BLaER1 treated with 17β-estradiol and CSF1 and Interleukin-3, amounts not matched to agents 10 nM and 100 nM (cell line): ENCODE measurements around the gene GMIP.

Experiments
- H3K27ac ChIP-seq, 11 experiments: shearing (Covaris generic); formaldehyde crosslinking; 2 replicates each; pipeline ENCODE4 v1.8.1; 2022
- H3K27me3 ChIP-seq, 11 experiments: shearing (Covaris generic); formaldehyde crosslinking; 2 replicates each; pipeline ENCODE4 v1.8.1; 2022
- H3K36me3 ChIP-seq, 11 experiments: shearing (Covaris generic); formaldehyde crosslinking; 2 replicates each; pipeline ENCODE4 v1.8.1; 2022
- H3K4me1 ChIP-seq, 10 experiments: shearing (Covaris generic); formaldehyde crosslinking; 2 replicates each; pipeline ENCODE4 v1.8.1; 2022
- H3K4me2 ChIP-seq, 11 experiments: shearing (Covaris generic); formaldehyde crosslinking; 2 replicates each; pipeline ENCODE4 v1.8.1; 2022
- H3K4me3 ChIP-seq, 10 experiments: shearing (Covaris generic); formaldehyde crosslinking; 2 replicates each; pipeline ENCODE4 v1.8.1; 2022
- H3K9ac ChIP-seq, 11 experiments: shearing (Covaris generic); formaldehyde crosslinking; 2 replicates each; pipeline ENCODE4 v1.8.1; 2022
- H3K9me3 ChIP-seq, 11 experiments: shearing (Covaris generic); formaldehyde crosslinking; replicated peaks in 1 of 11; 2 replicates each; pipeline ENCODE4 v1.8.1; 2022
- H4K20me1 ChIP-seq, 11 experiments: shearing (Covaris generic); formaldehyde crosslinking; 2 replicates each; pipeline ENCODE4 v1.8.1; 2022
- Cebpa-rat ChIP-seq, 11 experiments: shearing (Covaris generic); IDR thresholded peaks; 2 replicates each; pipeline ENCODE4 v1.8.1; 2022

GMIP gene

DNA sequence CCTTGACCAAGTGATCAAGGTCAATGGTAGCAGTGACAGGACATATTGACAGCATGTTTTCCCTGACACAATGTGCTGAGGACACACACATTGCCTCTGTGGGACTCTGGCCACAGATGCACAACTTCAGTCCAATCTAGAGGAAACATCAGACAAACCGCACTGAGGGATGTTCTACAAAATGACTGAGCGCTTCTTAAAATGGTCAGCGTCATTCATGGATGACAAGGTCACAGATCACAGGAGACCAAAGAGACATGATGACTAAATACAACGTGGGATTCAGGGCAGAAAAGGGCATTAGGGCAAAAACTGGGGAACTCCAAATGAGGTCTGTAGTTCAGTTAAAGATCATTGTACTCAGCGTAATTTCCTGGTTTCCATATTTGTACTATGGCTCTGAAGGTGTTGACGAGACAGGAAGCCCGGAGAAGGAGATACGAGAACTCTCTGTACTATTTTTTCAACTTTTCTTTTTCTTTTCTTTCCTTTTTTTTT lies 45.6 kb downstream of the GMIP start:
- Histone ChIP-seq H3K4me3 (no peak overlapping the region), H3K4me2 (peak overlapping the region; percentile 11 to 66 (median 52)), H3K27me3 (no peaks in the 10 kb centered on the region), H3K36me3 (peaks cover 0 to 8% (median 0%) of the 10 kb centered on the region in 11 experiments; a peak in 3 of 22 replicates), H4K20me1 (no peaks in the 10 kb centered on the region), H3K9ac (peak overlapping the region in 5 of 11 experiments; percentile 0 to 20 (median 10); a peak in 5 of 22 replicates), H3K27ac (peak overlapping the region in 10 of 11 experiments; percentile 24 to 69 (median 56); a peak in 20 of 22 replicates), H3K9me3 (no peaks in the 10 kb centered on the region), H3K4me1 (peaks cover 48 to 85% (median 67%) of the 10 kb centered on the region in 10 experiments)
- no peak for TF ChIP-seq Cebpa-rat (IDR thresholded peaks at IDR 0.05)

GRCh38 chr19:19595171-19595701 lies 48.2 kb downstream of the GMIP start:
- H4K20me1 ChIP-seq, result no peaks in the 10 kb centered on the region
- H3K4me1 ChIP-seq, result peaks cover 58 to 74% (median 66%) of the 10 kb centered on the region in 10 experiments
- no peaks in the 10 kb centered on the region for H3K27me3 ChIP-seq
- H3K27ac ChIP-seq, result peak overlapping the region in 9 of 11 experiments; percentile 16 to 64 (median 42); a peak in 15 of 22 replicates
- 0 out of 22 replicates have a peak, but pooled peaks of 1 of the 11 experiments have one; percentile 13 for TF ChIP-seq Cebpa-rat (IDR thresholded peaks at IDR 0.05)
- H3K4me2 ChIP-seq, result peak overlapping the region; percentile 38 to 64 (median 50)
- no peaks in the 10 kb centered on the region for H3K9me3 ChIP-seq
- H3K4me3 ChIP-seq, result no peak overlapping the region
- peaks cover 0 to 14% (median 0%) of the 10 kb centered on the region in 11 experiments; a peak in 3 of 22 replicates for H3K36me3 ChIP-seq
- peak overlapping the region in 3 of 11 experiments; percentile 15 to 25 (median 25); a peak in 3 of 22 replicates for H3K9ac ChIP-seq

DNA sequence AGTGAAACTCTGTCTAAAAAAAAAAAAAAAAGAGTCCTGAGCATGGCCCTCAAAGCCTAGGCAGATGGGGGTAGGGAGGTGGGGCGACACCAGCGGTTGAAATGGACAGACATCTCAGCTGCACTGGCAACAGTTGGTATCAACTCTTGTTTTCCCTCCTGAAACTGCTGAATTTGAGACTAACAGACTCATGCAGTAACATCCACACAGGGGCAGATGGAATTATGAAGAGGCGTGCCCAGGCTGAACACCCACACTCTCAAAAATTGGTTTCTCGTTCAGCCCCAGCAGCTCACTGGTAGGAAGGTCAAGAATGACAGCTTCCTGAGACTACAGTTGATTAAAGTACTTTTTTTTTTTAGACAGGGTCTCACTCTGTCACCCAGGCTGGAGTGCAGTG lies 49.1 kb downstream of the GMIP start:
- Histone ChIP-seq H4K20me1 (no peaks in the 10 kb centered on the region), H3K9ac (no peak overlapping the region), H3K4me2 (peak overlapping the region; percentile 9 to 64 (median 42); a peak in 14 of 22 replicates), H3K4me1 (peaks cover 57 to 76% (median 65%) of the 10 kb centered on the region in 10 experiments), H3K4me3 (no peak overlapping the region), H3K27ac (peak overlapping the region in 8 of 11 experiments; percentile 3 to 64 (median 25); a peak in 7 of 22 replicates), H3K27me3 (no peaks in the 10 kb centered on the region), H3K36me3 (peaks cover 0 to 14% (median 0%) of the 10 kb centered on the region in 11 experiments; a peak in 3 of 22 replicates), H3K9me3 (no peaks in the 10 kb centered on the region)
- no peak for TF ChIP-seq Cebpa-rat (IDR thresholded peaks at IDR 0.05)

- Histone ChIP-seq H3K36me3 (peaks cover 0 to 14% (median 0%) of the 10 kb centered on the region in 11 experiments; a peak in 3 of 22 replicates), H3K4me2 (no peak overlapping the region), H3K27me3 (no peaks in the 10 kb centered on the region), H3K4me1 (peaks cover 40 to 61% (median 48%) of the 10 kb centered on the region in 10 experiments), H3K9ac (no peak overlapping the region), H3K4me3 (no peak overlapping the region), H3K9me3 (no peaks in the 10 kb centered on the region), H4K20me1 (no peaks in the 10 kb centered on the region), H3K27ac (peak overlapping the region in 3 of 11 experiments; percentile 6 to 90 (median 85); a peak in 4 of 22 replicates)
- TF ChIP-seq Cebpa-rat (IDR thresholded peaks at IDR 0.05), result no peak
Measured at GRCh38 chr19:19592690-19593089, 50.8 kb downstream of the GMIP start.

DNA sequence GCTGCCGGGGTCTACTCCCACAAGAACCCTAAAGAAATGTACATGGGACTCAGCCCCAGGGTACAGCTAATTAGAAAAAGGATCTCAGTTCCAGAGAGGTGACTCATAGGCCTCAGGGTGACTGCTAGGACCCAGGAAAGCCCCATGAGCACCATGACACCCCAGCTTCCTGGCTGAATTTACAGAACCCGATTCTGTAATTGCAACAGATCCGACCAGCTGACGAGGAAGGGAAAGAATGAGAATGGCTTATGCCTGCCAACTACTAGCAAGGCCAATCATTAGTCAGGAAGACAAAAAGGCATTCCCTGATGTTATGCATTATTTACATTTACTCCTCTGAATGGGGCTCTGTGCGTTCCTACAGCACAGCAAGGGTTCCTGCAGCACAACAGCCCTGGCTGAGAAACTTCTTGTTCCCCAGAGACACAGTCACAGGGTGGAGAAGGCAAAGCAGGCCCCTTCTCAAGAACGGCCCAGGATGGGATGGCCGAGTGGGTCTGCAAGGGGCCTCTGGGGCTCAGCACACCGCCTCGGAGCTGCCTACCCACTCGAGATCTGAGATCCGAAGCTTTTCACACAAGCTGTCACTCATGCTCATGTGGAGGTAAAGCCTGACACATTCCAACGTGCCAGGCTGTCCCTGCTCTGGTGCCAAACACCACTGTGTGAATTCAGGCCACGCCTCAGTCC lies 52.2 kb downstream of the GMIP start:
- TF ChIP-seq Cebpa-rat (IDR thresholded peaks at IDR 0.05), result no peak
- H3K9ac ChIP-seq, result peak overlapping the region in 4 of 11 experiments; percentile 46 to 76 (median 69); a peak in 7 of 22 replicates

DNA sequence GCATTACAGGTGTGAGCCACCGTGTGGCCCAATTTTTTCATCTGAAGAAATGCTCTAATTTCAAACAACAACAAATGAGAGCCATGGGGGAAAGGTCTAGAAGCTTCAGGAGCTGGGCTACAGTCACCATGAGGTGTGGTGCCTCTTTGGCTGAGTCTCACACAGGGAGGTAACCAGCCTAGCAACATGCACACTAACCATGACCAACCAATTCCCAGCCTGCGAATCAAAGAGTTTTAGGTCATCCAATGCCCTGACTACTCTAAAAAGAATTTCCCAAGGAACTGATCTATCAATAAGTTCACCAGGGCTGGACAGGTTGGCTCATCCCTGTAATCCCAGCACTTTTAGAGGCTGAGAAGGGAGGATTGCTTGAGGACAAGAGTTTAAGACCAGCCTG lies 54.9 kb downstream of the GMIP start:
- no peak overlapping the region for H3K9ac ChIP-seq
- no peaks in the 10 kb centered on the region for H3K9me3 ChIP-seq
- no peaks in the 10 kb centered on the region for H3K27me3 ChIP-seq
- H3K4me2 ChIP-seq, result no peak overlapping the region
- no peak overlapping the region for H3K27ac ChIP-seq
- no peak overlapping the region for H3K4me3 ChIP-seq
- no peak for TF ChIP-seq Cebpa-rat (IDR thresholded peaks at IDR 0.05)
- peaks cover 11 to 32% (median 17%) of the 10 kb centered on the region in 10 experiments; a peak in 18 of 20 replicates for H3K4me1 ChIP-seq
- H4K20me1 ChIP-seq, result no peaks in the 10 kb centered on the region
- peaks cover 0 to 12% (median 0%) of the 10 kb centered on the region in 11 experiments; a peak in 3 of 22 replicates for H3K36me3 ChIP-seq

More for the DNA sequence above, 52.2 kb downstream of the GMIP start:
- H3K27ac ChIP-seq, result peak overlapping the region; percentile 27 to 90 (median 54); a peak in 14 of 22 replicates
- H3K36me3 ChIP-seq, result peaks cover 0 to 14% (median 0%) of the 10 kb centered on the region in 11 experiments; a peak in 3 of 22 replicates
- no peaks in the 10 kb centered on the region for H3K9me3 ChIP-seq
- peak overlapping the region in 10 of 11 experiments; percentile 6 to 76 (median 46); a peak in 17 of 22 replicates for H3K4me2 ChIP-seq
- H3K4me1 ChIP-seq, result peaks cover 26 to 53% (median 34%) of the 10 kb centered on the region in 10 experiments
- no peaks in the 10 kb centered on the region for H3K27me3 ChIP-seq
- no peaks in the 10 kb centered on the region for H4K20me1 ChIP-seq
- H3K4me3 ChIP-seq, result no peak overlapping the region

DNA sequence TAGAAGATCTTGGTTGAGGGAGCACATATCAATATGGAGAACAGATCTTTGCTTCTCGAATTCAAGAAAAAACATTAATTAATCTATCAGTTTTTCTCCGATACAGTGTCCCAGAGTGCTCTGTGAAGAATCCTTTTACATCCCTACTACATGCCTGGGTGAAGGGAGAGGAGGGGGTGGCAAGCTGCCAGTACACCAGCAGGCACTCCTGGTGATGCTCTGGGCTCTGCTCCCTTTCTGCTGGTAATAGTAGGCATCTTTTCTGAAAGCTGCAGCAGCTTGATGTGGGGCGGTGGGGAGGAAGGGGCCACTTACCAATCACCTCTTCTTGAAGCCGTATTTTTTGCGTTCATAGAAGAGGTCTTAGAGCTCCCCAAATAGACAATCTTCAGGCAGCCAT lies 55.7 kb downstream of the GMIP start:
- no peak for TF ChIP-seq Cebpa-rat (IDR thresholded peaks at IDR 0.05)
- no peak overlapping the region for H3K4me2 ChIP-seq
- H3K4me3 ChIP-seq, result no peak overlapping the region
- H3K9me3 ChIP-seq, result no peaks in the 10 kb centered on the region
- no peak overlapping the region for H3K9ac ChIP-seq
- no peak overlapping the region for H3K27ac ChIP-seq
- H3K4me1 ChIP-seq, result peaks cover 11 to 31% (median 17%) of the 10 kb centered on the region in 10 experiments; a peak in 18 of 20 replicates
- H4K20me1 ChIP-seq, result no peaks in the 10 kb centered on the region
- no peaks in the 10 kb centered on the region for H3K27me3 ChIP-seq
- peaks cover 0 to 5% (median 0%) of the 10 kb centered on the region in 11 experiments; a peak in 2 of 22 replicates for H3K36me3 ChIP-seq

GRCh38 chr19:19584356-19584755 lies 59.1 kb downstream of the GMIP start:
- Histone ChIP-seq H3K9ac (no peak overlapping the region), H3K36me3 (no peaks in the 10 kb centered on the region), H3K9me3 (no peaks in the 10 kb centered on the region), H4K20me1 (no peaks in the 10 kb centered on the region), H3K27me3 (no peaks in the 10 kb centered on the region), H3K4me3 (no peak overlapping the region), H3K4me1 (peaks cover 0 to 10% (median 6%) of the 10 kb centered on the region in 10 experiments; a peak in 12 of 20 replicates), H3K27ac (no peak overlapping the region), H3K4me2 (no peak overlapping the region)
- TF ChIP-seq Cebpa-rat (IDR thresholded peaks at IDR 0.05), result no peak

GRCh38 chr19:19582471-19582870 lies 61.0 kb downstream of the GMIP start:
- no peak for TF ChIP-seq Cebpa-rat (IDR thresholded peaks at IDR 0.05)

More at GRCh38 chr19:19582471-19582870, 61.0 kb downstream of the GMIP start:
- Histone ChIP-seq H3K36me3 (no peaks in the 10 kb centered on the region), H4K20me1 (no peaks in the 10 kb centered on the region), H3K4me3 (no peak overlapping the region), H3K4me2 (peak overlapping the region in 3 of 11 experiments; percentile 15 to 33 (median 25); a peak in 3 of 22 replicates), H3K27me3 (no peaks in the 10 kb centered on the region), H3K4me1 (peaks cover 0 to 10% (median 6%) of the 10 kb centered on the region in 10 experiments; a peak in 12 of 20 replicates), H3K27ac (no peak overlapping the region; a peak in 1 of 22 replicates), H3K9ac (no peak overlapping the region), H3K9me3 (no peaks in the 10 kb centered on the region)
